CD4-positive, alpha-beta T cell (primary cell): ENCODE data around the gene C21orf58. TPM values are rescaled to one million over a fixed set of nuclear protein-coding genes. Genes with fewer than 3 reads are reported as not detected.

Experiments
- ATAC-seq: fragments of 200-7000 bp; cut with Tn5 transposase; one replicate; pipeline ENCODE4 v1.10.0; 2022; ENCODE audit warnings: mild to moderate bottlenecking; ENCODE audit not compliant: poor library complexity
- CTCF ChIA-PET: fragments of 350-600 bp; sonication (Branson Sonifier 250); formaldehyde crosslinking; loops from one replicate; lab custom pipeline; 2021; ENCODE audit warnings: antibody characterized with exemption, inconsistent platforms; lab: Charles Lee
- POLR2A ChIA-PET: fragments of 350-600 bp; sonication (Branson Sonifier 250); formaldehyde crosslinking; loops from one replicate; lab custom pipeline; 2021; ENCODE audit warnings: antibody characterized with exemption, inconsistent platforms; lab: Charles Lee
- DNase-seq, 14 experiments: peaks; one replicate each; pipeline ENCODE4 v3.0.0-alpha.2; 2013 to 2020; ENCODE audit warnings: mixed read lengths in 2 of 14
- H3K27ac ChIP-seq, 2 donors: one replicate each; pipeline versions ENCODE4 v1.5.1 to v1.7.0; 2013; ENCODE audit warnings: low read length in 2 of 2, low read depth in 1 of 2, mild to moderate bottlenecking in 1 of 2
- H3K27me3 ChIP-seq, 2 experiments: 1 replicate in 1 of 2; 2 replicates in 1 of 2; pipeline versions ENCODE4 v1.6.1 to v1.7.0; 2013; ENCODE audit warnings: low read length in 2 of 2, control low read depth in 1 of 2, mild to moderate bottlenecking in 1 of 2, moderate library complexity in 1 of 2; ENCODE audit not compliant: insufficient read depth in 2 of 2, control insufficient read depth in 1 of 2
- H3K36me3 ChIP-seq: one replicate; pipeline ENCODE4 v1.6.1; 2013; ENCODE audit warnings: low read length, control low read depth; ENCODE audit not compliant: insufficient read depth
- H3K4me1 ChIP-seq: one replicate; pipeline ENCODE4 v1.6.1; 2013; ENCODE audit warnings: low read length, control low read depth; ENCODE audit not compliant: insufficient read depth
- H3K4me3 ChIP-seq: one replicate; pipeline ENCODE4 v1.5.1; 2013; ENCODE audit warnings: mild to moderate bottlenecking, low read length, moderate library complexity
- H3K9me3 ChIP-seq, 2 experiments: 1 replicate in 1 of 2; 2 replicates in 1 of 2; pipeline versions ENCODE4 v1.6.1 to v1.7.0; 2013; ENCODE audit warnings: low read length in 2 of 2, mild to moderate bottlenecking in 2 of 2, control low read depth in 1 of 2, moderate library complexity in 1 of 2; ENCODE audit not compliant: control insufficient read depth in 1 of 2, insufficient read depth in 1 of 2
- H3K27ac Mint-ChIP-seq: one replicate; pipeline ENCODE4 v1.8.0; 2020; ENCODE audit warnings: mixed read lengths
- H3K27me3 Mint-ChIP-seq: one replicate; pipeline ENCODE4 v1.8.0; 2021; ENCODE audit warnings: mixed read lengths
- H3K36me3 Mint-ChIP-seq: one replicate; pipeline ENCODE4 v1.8.0; 2021; ENCODE audit warnings: low read depth, mixed read lengths
- H3K4me1 Mint-ChIP-seq: one replicate; pipeline ENCODE4 v1.8.0; 2021; ENCODE audit warnings: low read depth, mixed read lengths
- H3K4me3 Mint-ChIP-seq: one replicate; pipeline ENCODE4 v1.8.0; 2020; ENCODE audit warnings: mild to moderate bottlenecking, mixed read lengths
- H3K9me3 Mint-ChIP-seq: one replicate; pipeline ENCODE4 v1.8.0; 2020; ENCODE audit warnings: mixed read lengths
- intact Hi-C, 2 experiments: fragments of 100-400 bp; cut with DNase I in 1 of 2; cut with micrococcal nuclease in 1 of 2; formaldehyde crosslinking; loops; one replicate each; pipeline versions ENCODE4 v1.15.1 to v1.9.0; 2023 to 2025; cut with DNase I, micrococcal nuclease
- total RNA-seq, 174 experiments: library from RNA in 2 of 174; stranded (reverse) in 2 of 174; gene quantifications; one replicate each; pipeline ENCODE4 v1.2.3 and lab custom pipeline; 2021 to 2026
- TF ChIP-seq, protein P1 (sequence below): fragments of 200-600 bp; IDR thresholded peaks from one replicate; pipeline ENCODE4 v1.8.0; 2022; ENCODE audit warnings: antibody characterized with exemption, mild to moderate bottlenecking

C21orf58 gene
- total RNA-seq, 2 experiments from 2014 or later: 2.0 to 2.8 TPM

DNA sequence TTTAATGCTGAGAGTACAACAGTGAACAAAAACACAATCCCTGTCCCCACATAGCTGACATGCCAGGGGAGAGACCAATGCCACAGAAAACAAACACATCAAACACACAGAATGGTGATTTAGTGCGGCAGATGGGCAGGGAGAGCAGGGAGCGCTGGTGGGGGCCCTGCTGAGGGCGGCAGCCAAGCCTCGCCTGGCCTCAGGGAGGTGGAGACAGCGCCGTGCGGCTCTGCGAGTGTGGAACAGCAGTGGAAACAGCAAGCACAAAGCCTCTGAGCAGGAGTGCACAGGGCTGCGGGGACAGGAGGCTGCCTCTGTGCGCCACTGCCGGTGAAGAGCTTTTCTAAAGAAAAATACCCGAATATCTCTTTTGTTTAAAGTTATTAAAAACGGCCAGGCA lies 55.3 kb downstream of the C21orf58 start:
- intact Hi-C loops: no loop called here
- Histone ChIP-seq H3K9me3 (no peaks in the 10 kb centered on the region), H3K27ac (no peak overlapping the region), H3K4me3 (no peak overlapping the region), H3K27me3 (no peaks in the 10 kb centered on the region), H3K36me3 (peaks cover 93% of the 10 kb centered on the region), H3K4me1 (peaks cover 4% of the 10 kb centered on the region)
- no peaks in the 10 kb centered on the region for H3K27me3 Mint-ChIP-seq
- DNase-seq: no peak
- no peak for ATAC-seq
- no peak overlapping the region for H3K27ac Mint-ChIP-seq
- CTCF ChIA-PET: no interaction called here
- POLR2A ChIA-PET: no interaction called here
- TF ChIP-seq, protein P1, sequence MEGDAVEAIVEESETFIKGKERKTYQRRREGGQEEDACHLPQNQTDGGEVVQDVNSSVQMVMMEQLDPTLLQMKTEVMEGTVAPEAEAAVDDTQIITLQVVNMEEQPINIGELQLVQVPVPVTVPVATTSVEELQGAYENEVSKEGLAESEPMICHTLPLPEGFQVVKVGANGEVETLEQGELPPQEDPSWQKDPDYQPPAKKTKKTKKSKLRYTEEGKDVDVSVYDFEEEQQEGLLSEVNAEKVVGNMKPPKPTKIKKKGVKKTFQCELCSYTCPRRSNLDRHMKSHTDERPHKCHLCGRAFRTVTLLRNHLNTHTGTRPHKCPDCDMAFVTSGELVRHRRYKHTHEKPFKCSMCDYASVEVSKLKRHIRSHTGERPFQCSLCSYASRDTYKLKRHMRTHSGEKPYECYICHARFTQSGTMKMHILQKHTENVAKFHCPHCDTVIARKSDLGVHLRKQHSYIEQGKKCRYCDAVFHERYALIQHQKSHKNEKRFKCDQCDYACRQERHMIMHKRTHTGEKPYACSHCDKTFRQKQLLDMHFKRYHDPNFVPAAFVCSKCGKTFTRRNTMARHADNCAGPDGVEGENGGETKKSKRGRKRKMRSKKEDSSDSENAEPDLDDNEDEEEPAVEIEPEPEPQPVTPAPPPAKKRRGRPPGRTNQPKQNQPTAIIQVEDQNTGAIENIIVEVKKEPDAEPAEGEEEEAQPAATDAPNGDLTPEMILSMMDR: no peak
- peaks cover 80% of the 10 kb centered on the region for H3K36me3 Mint-ChIP-seq
- no peaks in the 10 kb centered on the region for H3K4me1 Mint-ChIP-seq
- H3K9me3 Mint-ChIP-seq: no peaks in the 10 kb centered on the region
- H3K4me3 Mint-ChIP-seq: no peak overlapping the region

DNA sequence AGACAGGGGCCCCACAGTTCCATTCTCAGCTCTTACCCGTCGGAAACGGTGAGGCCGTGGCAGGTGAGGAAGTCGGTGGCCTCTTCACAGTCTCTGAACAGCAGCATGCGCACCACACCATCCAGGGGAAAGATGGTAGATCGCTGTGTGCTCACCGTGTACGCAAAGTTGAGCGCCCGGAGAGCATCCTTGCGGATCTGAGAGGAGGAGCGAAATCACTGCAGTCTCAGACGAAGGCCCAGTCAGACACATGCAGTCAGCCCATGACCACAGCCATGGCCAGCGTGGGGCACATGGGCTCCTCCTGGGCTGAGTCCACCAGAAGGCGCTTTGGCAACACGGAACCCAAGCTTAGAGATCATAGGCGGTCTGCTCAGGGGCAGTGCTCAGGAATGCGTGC lies 56.7 kb downstream of the C21orf58 start:
- H3K36me3 ChIP-seq: peaks cover 85% of the 10 kb centered on the region
- no peaks in the 10 kb centered on the region for H3K9me3 Mint-ChIP-seq
- ATAC-seq (no peak), DNase-seq (no peak)
- H3K27ac ChIP-seq: no peak overlapping the region
- no peaks in the 10 kb centered on the region for H3K27me3 Mint-ChIP-seq
- no peaks in the 10 kb centered on the region for H3K4me1 Mint-ChIP-seq
- no peak overlapping the region for H3K4me3 Mint-ChIP-seq
- peaks cover 74% of the 10 kb centered on the region for H3K36me3 Mint-ChIP-seq
- no peaks in the 10 kb centered on the region for H3K9me3 ChIP-seq
- H3K4me1 ChIP-seq: peaks cover 4% of the 10 kb centered on the region
- POLR2A ChIA-PET: no interaction called here
- intact Hi-C loops: no loop called here
- H3K4me3 ChIP-seq: no peak overlapping the region
- TF ChIP-seq, protein P1: no peak
- CTCF ChIA-PET: no interaction called here
- no peaks in the 10 kb centered on the region for H3K27me3 ChIP-seq
- no peak overlapping the region for H3K27ac Mint-ChIP-seq

DNA sequence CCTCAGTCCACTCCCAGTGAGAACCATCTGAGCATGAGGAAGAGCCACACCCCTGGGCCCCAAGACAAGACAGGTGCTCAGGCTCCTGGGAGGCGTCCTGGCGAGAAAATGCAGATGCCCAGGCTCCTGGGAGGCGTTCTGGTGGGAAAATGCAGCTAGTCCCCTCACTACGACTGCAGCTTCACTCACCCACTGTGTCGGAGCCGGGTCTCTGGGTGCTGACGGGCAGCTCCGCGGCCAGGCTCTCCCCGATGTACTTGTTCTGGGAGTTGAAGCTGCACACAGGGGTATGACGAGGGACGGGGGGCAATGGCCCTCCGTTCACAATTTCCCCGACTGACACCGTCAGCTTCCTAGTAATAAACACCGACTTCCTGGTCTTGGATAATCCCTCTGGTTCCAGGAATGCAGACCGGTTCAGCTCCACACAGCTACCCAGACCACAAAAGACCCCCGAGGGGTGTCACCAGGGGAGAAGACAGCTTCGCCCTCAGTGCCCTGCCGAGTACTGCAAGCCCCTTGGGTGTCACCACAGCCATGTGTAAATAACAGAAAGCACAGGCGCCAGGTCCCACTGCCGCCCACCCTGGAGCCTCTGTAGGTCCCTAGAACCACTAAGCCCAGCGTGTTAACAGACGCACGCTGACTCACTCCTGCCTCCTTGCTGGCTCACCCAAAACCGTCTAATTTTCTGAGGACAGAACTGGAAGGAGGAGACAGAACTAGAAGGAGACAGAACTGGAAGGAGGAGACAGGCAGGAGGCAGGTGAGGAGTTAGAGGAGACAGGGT lies 57.7 kb downstream of the C21orf58 start:
- H3K4me3 Mint-ChIP-seq: no peak overlapping the region
- H3K9me3 Mint-ChIP-seq: no peaks in the 10 kb centered on the region
- no peaks in the 10 kb centered on the region for H3K27me3 Mint-ChIP-seq
- POLR2A ChIA-PET: no interaction called here
- no peaks in the 10 kb centered on the region for H3K4me1 Mint-ChIP-seq
- ATAC-seq (no peak), DNase-seq (no peak)
- H3K27ac ChIP-seq: no peak overlapping the region
- intact Hi-C loops: no loop called here
- H3K36me3 Mint-ChIP-seq: peaks cover 76% of the 10 kb centered on the region
- TF ChIP-seq, protein P1: no peak
- CTCF ChIA-PET: no interaction called here
- H3K9me3 ChIP-seq: no peaks in the 10 kb centered on the region
- no peak overlapping the region for H3K4me3 ChIP-seq
- H3K27ac Mint-ChIP-seq: no peak overlapping the region
- peaks cover 4% of the 10 kb centered on the region for H3K4me1 ChIP-seq
- H3K36me3 ChIP-seq: peaks cover 83% of the 10 kb centered on the region
- H3K27me3 ChIP-seq: no peaks in the 10 kb centered on the region
